HepG2 (cell line): Measurements from ENCODE around the gene DPEP1. TPM values are rescaled to one million over a fixed set of nuclear protein-coding genes. Genes with fewer than 3 reads are reported as not detected.

Source experiments
- ATAC-seq: fragments of 200-7000 bp; cut with Tn5 transposase; 3 replicates; pipeline ENCODE4 v1.9.1; 2020; ENCODE audit warnings: mild to moderate bottlenecking, moderate library complexity
- BruUV-seq: library from RNA; stranded (reverse); fragments of 400-500 nt; replicated peaks from 2 replicates; lab custom pipeline; 2021; lab: Mats Ljungman, UMichigan
- CTCF ChIA-PET: fragments of 300-600 bp; formaldehyde crosslinking; extraction: SDS; loops from one replicate; lab custom pipeline; 2021; ENCODE audit warnings: low total read pairs, inconsistent platforms, low intra/inter-chr PET ratio; lab: Yijun Ruan, JAX
- POLR2A ChIA-PET: fragments of 350-600 bp; sonication (Branson Sonifier 250); formaldehyde crosslinking; loops from one replicate; lab custom pipeline; 2020; ENCODE audit warnings: antibody characterized with exemption, inconsistent platforms; lab: Yijun Ruan, JAX
- DNase-seq: peaks from one replicate; pipeline ENCODE4 v3.0.0-alpha.2; 2015; ENCODE audit warnings: low spot score
- FAIRE-seq: peaks from 3 replicates; lab custom pipeline; 2011; peaks lifted over from hg19 to GRCh38; lab: Jason Lieb, UNC
- H2AFZ ChIP-seq: one replicate; pipeline ENCODE4 v1.6.1; 2011; ENCODE audit warnings: low read length, inconsistent platforms
- H3K27ac ChIP-seq: fragments of 300-600 bp; 3 replicates; pipeline ENCODE4 v1.8.0; 2011; ENCODE audit warnings: mixed run types, mild to moderate bottlenecking, mixed read lengths, low read length, inconsistent platforms; ENCODE audit not compliant: insufficient read depth; ENCODE audit errors: extremely low read length
- H3K27me3 ChIP-seq, 2 experiments: fragments of 200-600 bp in 1 of 2; 2 replicates in 1 of 2; 3 replicates in 1 of 2; pipeline versions ENCODE4 v1.6.0 to v1.8.0; 2011; ENCODE audit warnings: low read length in 2 of 2, mild to moderate bottlenecking in 2 of 2, moderate library complexity in 2 of 2, inconsistent platforms in 1 of 2; ENCODE audit not compliant: insufficient read depth in 2 of 2, control insufficient read depth in 1 of 2
- H3K36me3 ChIP-seq, 2 experiments: fragments of 200-600 bp in 1 of 2; replicated peaks in 1 of 2; 2 replicates in 1 of 2; 3 replicates in 1 of 2; pipeline versions ENCODE4 v1.5.1 to v1.8.0; 2011; ENCODE audit warnings: low read length in 2 of 2, inconsistent platforms in 1 of 2; ENCODE audit not compliant: insufficient read depth in 2 of 2, control insufficient read depth in 1 of 2
- H3K4me1 ChIP-seq: 2 replicates; pipeline ENCODE4 v1.5.1; 2012; ENCODE audit warnings: low read length, inconsistent platforms; ENCODE audit not compliant: insufficient read depth
- H3K4me2 ChIP-seq: 2 replicates; pipeline ENCODE4 v1.6.0; 2011; ENCODE audit warnings: low read depth, low read length, inconsistent platforms
- H3K4me3 ChIP-seq, 3 experiments: fragments of 200-600 bp in 1 of 3; sonication (generic), shearing (Covaris generic) in 1 of 3; replicated peaks in 1 of 3; 2 replicates each; pipeline ENCODE4 v1.5.1; 2011 to 2016; ENCODE audit warnings: low read length in 3 of 3, inconsistent platforms in 2 of 3, low read depth in 2 of 3, mild to moderate bottlenecking in 2 of 3, control low read depth in 1 of 3, mixed read lengths in 1 of 3; ENCODE audit not compliant: insufficient read depth in 1 of 3
- H3K79me2 ChIP-seq: one replicate; pipeline ENCODE4 v1.6.1; 2011; ENCODE audit warnings: low read length, inconsistent platforms; ENCODE audit not compliant: insufficient read depth
- H3K9ac ChIP-seq: 2 replicates; pipeline ENCODE4 v1.6.0; 2011; ENCODE audit warnings: mild to moderate bottlenecking, low read depth, low read length, inconsistent platforms; ENCODE audit not compliant: insufficient read depth
- H3K9me3 ChIP-seq: 2 replicates; pipeline ENCODE4 v1.5.1; 2012; ENCODE audit warnings: mild to moderate bottlenecking, low read length
- H4K20me1 ChIP-seq: 2 replicates; pipeline ENCODE4 v1.6.0; 2011; ENCODE audit warnings: inconsistent platforms, mild to moderate bottlenecking, low read length, moderate library complexity; ENCODE audit not compliant: insufficient read depth
- GATAD2A ChIP-seq: IDR thresholded peaks from 2 replicates; pipeline ENCODE4 v1.6.1; 2016
- JUND ChIP-seq: sonication (generic); formaldehyde crosslinking; IDR thresholded peaks from 2 replicates; pipeline ENCODE4 v1.8.0; 2022; ENCODE audit warnings: mild to moderate bottlenecking, missing genetic modification reagents
- MED13 ChIP-seq: sonication (generic); formaldehyde crosslinking; IDR thresholded peaks from 2 replicates; pipeline ENCODE4 v1.5.0; 2020; ENCODE audit warnings: missing genetic modification reagents
- NPAS2 ChIP-seq: sonication (generic); formaldehyde crosslinking; IDR thresholded peaks from 2 replicates; pipeline ENCODE4 v1.8.0; 2022; ENCODE audit warnings: mild to moderate bottlenecking, missing genetic modification reagents, borderline replicate concordance
- RARA ChIP-seq: IDR thresholded peaks from 2 replicates; pipeline ENCODE4 v1.6.1; 2016; ENCODE audit warnings: missing genetic modification reagents, missing compliant biosample characterization
- RXRA ChIP-seq: sonication (generic); formaldehyde crosslinking; IDR thresholded peaks from 2 replicates; pipeline ENCODE4 v1.5.1; 2020; ENCODE audit warnings: missing genetic modification reagents
- SALL2 ChIP-seq: sonication (generic); formaldehyde crosslinking; IDR thresholded peaks from 2 replicates; pipeline ENCODE4 v1.8.1; 2023; ENCODE audit warnings: mild to moderate bottlenecking, missing genetic modification reagents, inconsistent platforms
- SKI ChIP-seq: fragments of 450-650 bp; IDR thresholded peaks from one replicate; pipeline ENCODE4 v1.6.1; 2018; ENCODE audit warnings: mild to moderate bottlenecking; ENCODE audit not compliant: partially characterized antibody
- SMC3 ChIP-seq: IDR thresholded peaks from 2 replicates; pipeline ENCODE4 v1.6.1; 2011; ENCODE audit warnings: low read length, improper control_type of control experiment
- TBL1XR1 ChIP-seq: fragments of 150-350 bp; IDR thresholded peaks from 2 replicates; pipeline ENCODE4 v1.6.1; 2014; ENCODE audit warnings: borderline replicate concordance, low read length; ENCODE audit not compliant: partially characterized antibody
- ZKSCAN5 ChIP-seq: sonication (generic); formaldehyde crosslinking; IDR thresholded peaks from 2 replicates; pipeline ENCODE4 v1.5.1; 2020; ENCODE audit warnings: mild to moderate bottlenecking, missing genetic modification reagents
- ZNF343 ChIP-seq: sonication (generic); formaldehyde crosslinking; IDR thresholded peaks from 2 replicates; pipeline ENCODE4 v1.4.0; 2020; ENCODE audit warnings: mild to moderate bottlenecking, missing genetic modification reagents
- ZNF773 ChIP-seq: sonication (generic); formaldehyde crosslinking; IDR thresholded peaks from 2 replicates; pipeline ENCODE4 v1.4.0; 2020; ENCODE audit warnings: missing genetic modification reagents, borderline replicate concordance
- ZSCAN25 ChIP-seq: sonication (generic); formaldehyde crosslinking; IDR thresholded peaks from 2 replicates; pipeline ENCODE4 v1.8.0; 2022; ENCODE audit warnings: mild to moderate bottlenecking, missing genetic modification reagents
- WGBS: methylation state at CpG from one replicate; pipeline ENCODE4 v1.1.6; 2017; ENCODE audit warnings: low lambda C conversion rate; 5-methylcytosine and 5-hydroxymethylcytosine counted together
- in situ Hi-C: cut with HindIII; loops from 2 replicates; pipeline ENCODE4 v1.10.0; 2017; ENCODE audit warnings: low pct_unique_long_range_greater_than_20kb; ENCODE audit not compliant: extremely low pct_ligation_motif_present
- intact Hi-C: fragments of 100-400 bp; cut with micrococcal nuclease; formaldehyde crosslinking; loops from one replicate; pipeline ENCODE4 v1.10.0; 2022; ENCODE audit not compliant: unreplicated experiment
- polyA plus RNA-seq, 8 experiments: library from polyadenylated mRNA; depleted of rRNA in 3 of 8; stranded (reverse) in 7 of 8; unstranded in 1 of 8; fragments of >200 nt; fragmentation: Illumina TruSeq in 4 of 8; extraction: Trizol in 4 of 8; gene quantifications; 2 replicates each; pipeline versions ENCODE4 v1.2.1 to v1.2.3, GENCODE V29; 2011 to 2016; ENCODE audit warnings: low read depth in 4 of 8, missing spikeins in 1 of 8, mixed read lengths in 1 of 8; ENCODE audit not compliant: insufficient read depth in 1 of 8
- total RNA-seq, 5 experiments: library from RNA; depleted of rRNA; stranded (reverse); fragments of >200 nt; fragmentation: Illumina TruSeq; extraction: Trizol; gene quantifications; 2 replicates each; pipeline ENCODE4 v1.2.3, GENCODE V29; 2016; ENCODE audit warnings: low read depth in 1 of 5
- TF ChIP-seq, protein P1 (sequence below): sonication (generic); formaldehyde crosslinking; IDR thresholded peaks from 2 replicates; pipeline ENCODE4 v1.9.0; 2022; ENCODE audit warnings: low read depth, missing genetic modification reagents
- TF ChIP-seq, protein P2 (sequence below): sonication (generic); formaldehyde crosslinking; conservative IDR thresholded peaks from 2 replicates; pipeline ENCODE4 v1.4.0; 2020; ENCODE audit warnings: missing genetic modification reagents
- TF ChIP-seq, protein P3 (sequence below): sonication (generic); formaldehyde crosslinking; IDR thresholded peaks from 2 replicates; pipeline ENCODE4 v1.4.0; 2020; ENCODE audit warnings: missing genetic modification reagents, borderline replicate concordance

The DPEP1 gene
- total and polyA plus RNA-seq, 2 of the 13 experiments (the other 11 are each of a cell fraction or from before 2014, with no cell fraction given): 37.6 to 52.2 TPM

DNA sequence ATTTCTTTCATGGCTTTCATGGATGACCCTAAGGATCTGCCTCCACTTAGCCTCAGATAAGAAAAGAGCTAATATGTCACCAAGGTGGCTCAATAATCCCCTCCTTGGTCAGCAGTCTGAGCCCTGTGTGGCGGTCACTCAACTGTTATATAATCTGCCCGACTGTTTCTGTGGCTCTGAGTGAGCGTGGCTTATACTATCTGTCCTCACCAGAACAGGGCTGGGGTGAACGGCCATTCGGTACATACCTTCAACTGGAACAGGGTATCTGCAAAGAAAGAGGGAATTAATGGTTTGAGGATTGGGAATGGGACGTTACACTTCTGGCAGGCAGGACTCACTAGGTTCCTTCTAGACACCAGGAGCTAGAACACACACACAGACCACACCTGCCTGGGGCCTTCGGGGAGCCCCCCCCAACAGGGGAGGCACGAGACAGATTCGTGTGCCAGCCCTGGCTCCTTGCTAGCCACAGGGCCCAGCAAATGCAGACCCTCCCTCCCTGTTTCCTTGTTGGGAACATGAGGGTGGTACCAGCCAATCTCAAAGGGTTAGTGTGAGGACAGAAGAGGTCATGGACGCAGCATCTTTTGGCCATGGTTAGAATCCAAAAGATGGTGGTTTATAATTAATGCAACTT, 40.3 kb downstream of the DPEP1 start (continued):
- TF ChIP-seq, protein P1, sequence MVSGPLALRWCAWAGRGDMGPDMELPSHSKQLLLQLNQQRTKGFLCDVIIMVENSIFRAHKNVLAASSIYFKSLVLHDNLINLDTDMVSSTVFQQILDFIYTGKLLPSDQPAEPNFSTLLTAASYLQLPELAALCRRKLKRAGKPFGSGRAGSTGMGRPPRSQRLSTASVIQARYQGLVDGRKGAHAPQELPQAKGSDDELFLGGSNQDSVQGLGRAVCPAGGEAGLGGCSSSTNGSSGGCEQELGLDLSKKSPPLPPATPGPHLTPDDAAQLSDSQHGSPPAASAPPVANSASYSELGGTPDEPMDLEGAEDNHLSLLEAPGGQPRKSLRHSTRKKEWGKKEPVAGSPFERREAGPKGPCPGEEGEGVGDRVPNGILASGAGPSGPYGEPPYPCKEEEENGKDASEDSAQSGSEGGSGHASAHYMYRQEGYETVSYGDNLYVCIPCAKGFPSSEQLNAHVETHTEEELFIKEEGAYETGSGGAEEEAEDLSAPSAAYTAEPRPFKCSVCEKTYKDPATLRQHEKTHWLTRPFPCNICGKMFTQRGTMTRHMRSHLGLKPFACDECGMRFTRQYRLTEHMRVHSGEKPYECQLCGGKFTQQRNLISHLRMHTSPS (CRISPR knock-in tag): no peak

DNA sequence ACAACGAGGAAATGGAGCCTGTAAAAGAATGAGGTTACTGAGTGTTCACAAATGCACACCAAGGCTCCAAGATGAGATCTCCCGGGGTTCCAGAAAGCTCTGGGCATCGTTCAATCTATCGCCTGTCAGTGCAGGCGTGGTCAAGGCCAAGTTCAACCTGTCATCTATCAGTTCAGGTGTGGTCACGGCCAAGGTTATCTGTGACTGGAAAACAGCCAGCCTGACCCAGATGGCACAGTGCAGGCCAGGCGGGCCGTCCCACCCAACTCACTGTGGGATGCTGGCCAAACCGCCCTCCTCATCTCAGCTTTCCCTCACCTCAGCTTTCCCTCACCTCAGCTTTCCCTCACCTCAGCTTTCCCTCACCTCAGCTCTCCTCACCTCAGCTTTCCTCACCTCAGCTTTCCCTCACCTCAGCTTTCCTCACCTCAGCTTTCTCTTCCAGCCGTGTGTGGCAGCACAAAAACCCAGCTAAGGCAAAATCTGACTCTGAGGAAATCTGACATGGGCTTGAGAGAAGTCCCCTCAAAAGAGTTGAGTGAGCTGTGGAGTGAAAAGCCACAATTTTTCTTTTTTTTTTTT, 41.7 kb downstream of the DPEP1 start:
- intact Hi-C loops: no loop called here
- POLR2A ChIA-PET: no interaction called here
- no peak for ATAC-seq
- DNase-seq: no peak
- Histone ChIP-seq H2AFZ (no peak overlapping the region), H3K79me2 (peaks cover 49% of the 10 kb centered on the region), H3K9me3 (no peaks in the 10 kb centered on the region), H3K27me3 (no peaks in the 10 kb centered on the region; a peak in 1 of 5 replicates), H3K27ac (no peak overlapping the region), H3K4me2 (no peak overlapping the region), H3K4me3 (no peak overlapping the region), H3K9ac (no peak overlapping the region), H4K20me1 (no peaks in the 10 kb centered on the region), H3K36me3 (peaks cover 16 to 32% of the 10 kb centered on the region in 2 experiments), H3K4me1 (peaks cover 35% of the 10 kb centered on the region)
- in situ Hi-C loops: loop anchor here (5.0 kb wide), 1 partner anchor 47 kb away; the partner anchor contains the start of gene SPATA2L
- TF ChIP-seq, protein P2, sequence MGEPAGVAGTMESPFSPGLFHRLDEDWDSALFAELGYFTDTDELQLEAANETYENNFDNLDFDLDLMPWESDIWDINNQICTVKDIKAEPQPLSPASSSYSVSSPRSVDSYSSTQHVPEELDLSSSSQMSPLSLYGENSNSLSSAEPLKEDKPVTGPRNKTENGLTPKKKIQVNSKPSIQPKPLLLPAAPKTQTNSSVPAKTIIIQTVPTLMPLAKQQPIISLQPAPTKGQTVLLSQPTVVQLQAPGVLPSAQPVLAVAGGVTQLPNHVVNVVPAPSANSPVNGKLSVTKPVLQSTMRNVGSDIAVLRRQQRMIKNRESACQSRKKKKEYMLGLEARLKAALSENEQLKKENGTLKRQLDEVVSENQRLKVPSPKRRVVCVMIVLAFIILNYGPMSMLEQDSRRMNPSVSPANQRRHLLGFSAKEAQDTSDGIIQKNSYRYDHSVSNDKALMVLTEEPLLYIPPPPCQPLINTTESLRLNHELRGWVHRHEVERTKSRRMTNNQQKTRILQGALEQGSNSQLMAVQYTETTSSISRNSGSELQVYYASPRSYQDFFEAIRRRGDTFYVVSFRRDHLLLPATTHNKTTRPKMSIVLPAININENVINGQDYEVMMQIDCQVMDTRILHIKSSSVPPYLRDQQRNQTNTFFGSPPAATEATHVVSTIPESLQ (CRISPR knock-in tag): no peak
- TF ChIP-seq JUND (no peak), RXRA (CRISPR knock-in tag) (peak; percentile 90), RARA (CRISPR knock-in tag) (peak; percentile 66), SKI (peak; percentile 72), SMC3 (no peak), ZKSCAN5 (CRISPR knock-in tag) (peak; percentile 94), ZNF343 (CRISPR knock-in tag) (0 out of 2 replicates have a peak, but pooled peaks have one; percentile 25), NPAS2 (no peak), GATAD2A (CRISPR knock-in tag) (no peak), TBL1XR1 (peak; percentile 61), MED13 (CRISPR knock-in tag) (no peak), ZSCAN25 (CRISPR knock-in tag) (no peak), SALL2 (CRISPR knock-in tag) (0 out of 2 replicates have a peak, but pooled peaks have one; percentile 32), ZNF773 (CRISPR knock-in tag) (0 out of 2 replicates have a peak, but pooled peaks have one; percentile 26)
- TF ChIP-seq, protein P3, sequence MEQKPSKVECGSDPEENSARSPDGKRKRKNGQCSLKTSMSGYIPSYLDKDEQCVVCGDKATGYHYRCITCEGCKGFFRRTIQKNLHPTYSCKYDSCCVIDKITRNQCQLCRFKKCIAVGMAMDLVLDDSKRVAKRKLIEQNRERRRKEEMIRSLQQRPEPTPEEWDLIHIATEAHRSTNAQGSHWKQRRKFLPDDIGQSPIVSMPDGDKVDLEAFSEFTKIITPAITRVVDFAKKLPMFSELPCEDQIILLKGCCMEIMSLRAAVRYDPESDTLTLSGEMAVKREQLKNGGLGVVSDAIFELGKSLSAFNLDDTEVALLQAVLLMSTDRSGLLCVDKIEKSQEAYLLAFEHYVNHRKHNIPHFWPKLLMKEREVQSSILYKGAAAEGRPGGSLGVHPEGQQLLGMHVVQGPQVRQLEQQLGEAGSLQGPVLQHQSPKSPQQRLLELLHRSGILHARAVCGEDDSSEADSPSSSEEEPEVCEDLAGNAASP: peak; percentile 58; the same call in 1 of the 2 replicates
- WGBS: 89% methylated on average over 9 of the region's 10 CpGs
- CTCF ChIA-PET: no interaction called here
- no TSS peak for BruUV-seq
- FAIRE-seq: peak; percentile 26
